HG03159 (cell line): Measurements from ENCODE around the gene NUDT7.
A peak's percentile ranks its signal among the peaks of the same experiment; 100 is the strongest.

ENCODE experiments used
- ATAC-seq: cut with Tn5 transposase; IDR thresholded peaks from one replicate; pipeline ENCODE4 v1.9.1; 2021; ENCODE audit warnings: mild to moderate bottlenecking, moderate library complexity; ENCODE audit not compliant: unreplicated experiment

The NUDT7 gene

GRCh38 chr16:77722309-77723107 lies at the start of gene NUDT7:
NUDT7 (plus strand) TSS chr16:77722514; CDS start chr16:77722583, 69 bp downstream.
- peak; percentile 86 for ATAC-seq

- no peak for ATAC-seq
Measured at GRCh38 chr16:77674888-77675287, 47.4 kb upstream of the NUDT7 start.

DNA sequence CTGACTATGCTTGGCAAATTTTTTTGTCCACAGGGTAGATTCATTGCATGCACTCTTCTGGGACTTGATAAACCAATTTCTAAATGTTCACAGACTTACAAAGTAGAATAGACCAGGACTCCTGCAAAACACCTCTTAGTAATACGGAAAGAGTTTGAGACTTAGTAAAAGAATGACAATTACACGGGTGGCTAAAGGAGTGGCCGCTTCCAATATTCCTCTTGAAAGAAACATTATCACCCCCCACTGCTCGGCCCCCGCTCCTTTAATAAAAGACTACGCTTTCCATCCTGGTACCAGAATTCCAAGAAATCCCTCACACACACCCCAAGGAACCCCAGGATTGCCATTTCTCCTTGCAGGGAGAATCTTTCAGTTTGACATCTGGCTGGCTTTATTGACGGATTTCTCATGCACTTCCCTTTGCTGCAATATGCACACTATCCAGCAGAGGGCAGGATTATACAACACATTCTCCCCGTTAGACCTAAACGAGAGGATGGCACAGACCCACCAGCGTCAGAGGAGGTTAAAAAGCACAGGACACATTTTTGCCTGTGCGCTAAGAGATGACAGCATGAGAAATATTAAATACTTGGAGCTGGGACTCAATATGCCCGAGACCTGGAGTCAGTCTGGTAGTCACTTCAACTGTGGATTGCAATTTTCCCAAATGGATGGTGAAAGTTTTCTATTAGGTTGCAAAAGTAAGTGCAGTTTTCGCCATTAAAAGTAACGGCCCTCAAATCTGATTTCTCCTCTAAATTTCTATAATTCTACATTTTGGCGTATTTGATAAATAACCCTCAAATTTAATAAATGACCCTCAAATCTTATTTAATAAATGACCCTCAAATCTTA lies 46.6 kb upstream of the NUDT7 start:
- ATAC-seq, result peak; percentile 75

- ATAC-seq, result no peak
Measured at GRCh38 chr16:77677129-77677528, 45.2 kb upstream of the NUDT7 start.

DNA sequence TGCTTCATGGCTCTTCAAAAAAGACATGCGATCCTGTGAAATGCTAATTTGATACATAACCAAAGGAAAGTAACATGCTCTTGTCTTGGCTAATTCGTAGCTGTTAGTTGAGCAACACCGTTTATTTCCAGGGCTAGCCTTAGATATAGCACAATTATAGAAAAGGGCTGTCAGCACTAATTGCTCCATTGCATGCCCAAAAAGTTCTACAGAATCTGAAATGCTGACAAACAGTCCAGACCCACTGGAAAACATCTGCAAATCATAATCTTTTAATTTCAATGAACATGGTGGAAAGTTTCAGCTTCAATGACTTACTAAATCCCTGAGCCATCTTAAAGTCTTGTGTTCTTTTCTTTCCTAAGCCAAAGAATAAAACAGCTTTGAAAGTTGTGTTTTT lies 42.9 kb upstream of the NUDT7 start:
- no peak for ATAC-seq

DNA sequence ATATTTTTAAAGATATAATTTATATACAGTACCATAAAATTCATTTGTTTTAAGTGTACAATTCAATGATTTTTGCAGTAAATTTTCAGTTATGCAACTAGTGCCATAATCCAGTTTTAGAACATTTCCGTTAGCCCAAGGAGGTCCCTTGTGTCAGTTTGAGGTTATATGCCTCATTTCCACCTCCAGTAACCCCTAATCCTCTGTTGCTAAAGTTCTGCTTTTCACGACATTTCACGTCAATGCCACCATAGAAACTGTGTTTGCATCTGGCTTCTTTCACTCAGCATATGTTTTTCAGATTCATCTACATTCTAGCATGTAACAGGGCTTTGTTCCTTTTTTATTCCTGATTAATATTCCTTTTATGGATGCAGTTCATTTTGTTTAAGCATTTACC lies 42.4 kb upstream of the NUDT7 start:
- ATAC-seq, result no peak

GRCh38 chr16:77680496-77680895 lies 41.8 kb upstream of the NUDT7 start:
- no peak for ATAC-seq

GRCh38 chr16:77682586-77682985 lies 39.7 kb upstream of the NUDT7 start:
- ATAC-seq, result no peak

DNA sequence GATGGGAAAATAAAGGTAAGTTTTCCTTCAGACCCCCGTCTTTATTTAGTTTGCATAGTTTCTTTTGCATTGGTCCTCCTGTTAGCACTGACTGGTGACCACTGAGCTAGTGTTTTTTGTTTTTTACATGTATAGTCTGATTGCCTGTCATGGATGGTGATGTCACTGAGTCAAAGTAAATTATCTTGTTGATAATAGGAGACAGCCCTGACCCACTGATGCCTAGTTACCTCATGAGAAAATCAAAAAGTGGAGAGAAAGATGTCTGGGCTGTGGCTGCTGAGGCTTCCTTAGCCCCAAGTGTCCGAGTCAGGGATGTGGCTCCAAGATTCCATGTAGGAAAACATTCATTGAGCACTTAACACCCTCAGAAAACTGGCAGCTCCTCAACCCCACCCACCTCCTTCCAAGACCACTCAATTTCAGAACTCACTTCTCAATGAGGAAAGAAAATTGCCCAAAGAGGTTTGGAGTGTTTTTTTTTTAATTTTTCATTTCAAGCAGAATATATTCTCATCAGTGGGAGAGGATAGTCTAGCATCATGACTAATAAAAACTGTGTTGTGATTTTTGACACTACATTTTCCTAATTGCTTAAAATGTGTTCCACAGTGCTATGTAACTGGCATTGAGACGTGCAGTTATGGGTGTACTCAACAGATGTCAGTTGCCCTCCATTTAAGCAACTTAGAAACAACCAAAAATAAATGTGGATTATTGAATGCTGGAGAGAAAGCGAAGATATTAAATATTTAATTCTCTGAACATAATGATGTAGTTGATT lies 38.7 kb upstream of the NUDT7 start:
- no peak for ATAC-seq

DNA sequence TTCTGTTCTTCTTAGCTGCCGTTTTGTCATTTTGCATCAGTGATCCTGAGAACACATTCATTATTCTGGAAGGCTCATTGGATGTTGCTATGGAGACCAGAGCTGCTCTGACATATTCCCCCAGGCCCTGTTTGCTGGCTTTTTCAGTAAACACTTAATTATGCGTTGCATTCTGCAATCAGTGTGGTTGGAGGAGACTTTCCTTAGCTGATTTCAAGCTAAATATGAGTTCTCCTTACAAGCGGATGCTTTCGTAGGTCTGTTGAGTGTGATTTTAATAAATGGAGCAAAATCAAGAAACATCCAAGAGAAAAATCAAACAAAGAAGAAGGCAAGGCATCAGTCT lies 38.2 kb upstream of the NUDT7 start:
- ATAC-seq, result no peak

GRCh38 chr16:77686385-77686784 lies 35.9 kb upstream of the NUDT7 start:
- no peak for ATAC-seq

DNA sequence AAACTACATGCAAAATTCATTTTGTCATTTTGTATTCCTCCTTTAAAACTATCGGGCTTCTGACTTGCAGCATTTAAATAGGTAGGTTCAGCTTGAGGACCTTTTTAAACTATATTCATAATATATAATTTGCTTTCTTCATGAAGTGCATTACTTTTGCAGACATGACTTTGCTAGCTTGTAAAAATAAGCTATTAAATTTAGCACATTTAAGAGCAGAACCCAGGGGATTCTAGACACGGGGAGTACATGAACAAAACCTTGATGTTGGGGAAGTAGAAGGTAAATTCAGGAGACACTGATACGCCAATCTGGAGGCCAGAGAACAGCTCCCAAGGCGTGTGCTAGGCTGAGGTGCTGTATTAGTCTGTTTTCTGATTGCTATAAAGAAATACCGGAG lies 32.3 kb upstream of the NUDT7 start:
- ATAC-seq, result no peak

GRCh38 chr16:77690416-77690815 lies 31.9 kb upstream of the NUDT7 start:
- ATAC-seq, result no peak

- ATAC-seq, result no peak
Measured at GRCh38 chr16:77692612-77693011, 29.7 kb upstream of the NUDT7 start.

- ATAC-seq, result no peak
Measured at GRCh38 chr16:77696149-77696548, 26.2 kb upstream of the NUDT7 start.

GRCh38 chr16:77700846-77701245 lies 21.5 kb upstream of the NUDT7 start:
- ATAC-seq, result no peak

- no peak for ATAC-seq
Measured at GRCh38 chr16:77705351-77705750, 17.0 kb upstream of the NUDT7 start.

DNA sequence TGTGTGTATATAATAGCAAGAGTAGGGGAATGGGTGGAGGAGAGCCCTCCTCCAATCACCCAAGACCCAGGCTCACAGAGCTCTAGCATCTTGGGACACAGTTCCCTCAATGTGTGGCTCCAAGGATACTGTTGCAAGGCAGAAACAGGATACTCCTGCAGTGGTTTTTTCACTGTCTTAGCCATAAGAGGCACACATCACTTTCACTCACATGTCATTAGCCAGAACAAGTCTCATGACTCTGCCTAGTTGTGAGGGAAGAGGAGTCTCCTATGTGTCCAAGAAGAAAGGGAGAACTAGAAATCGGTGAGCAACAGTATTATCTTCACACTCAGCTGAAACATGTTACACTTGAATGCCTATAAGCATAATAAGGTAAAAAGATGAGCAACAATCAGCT lies 11.1 kb upstream of the NUDT7 start:
- no peak for ATAC-seq

DNA sequence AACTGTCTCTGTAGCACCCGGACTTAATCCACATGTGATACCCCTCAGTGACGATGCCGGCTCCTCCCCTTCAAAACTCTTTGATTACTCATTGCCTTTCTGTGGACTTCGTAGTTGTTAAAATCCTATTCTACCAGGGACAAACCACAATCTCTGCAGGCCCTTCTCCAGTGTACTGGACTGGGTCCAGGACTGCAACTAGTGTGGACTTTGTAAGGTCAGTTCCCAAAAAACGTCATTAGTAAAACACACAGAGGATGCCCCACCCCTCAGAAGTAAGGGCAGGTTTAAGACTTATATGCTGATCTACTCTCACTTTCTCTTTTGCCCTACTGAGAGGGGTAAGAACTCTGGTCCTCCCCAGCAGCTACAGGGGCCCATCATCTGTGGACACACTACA lies 10.5 kb upstream of the NUDT7 start:
- no peak for ATAC-seq

- no peak for ATAC-seq
Measured at GRCh38 chr16:77715145-77715544, 7.2 kb upstream of the NUDT7 start.

GRCh38 chr16:77721752-77722308 lies 484 bp upstream of the NUDT7 start:
- peak; percentile 42 for ATAC-seq
